GM23338 (cell line): Measurements from ENCODE around the gene PDCD10. TPM values are rescaled to one million over a fixed set of nuclear protein-coding genes. Genes with fewer than 3 reads are reported as not detected.

Source experiments
- ATAC-seq: fragments of 200-7000 bp; cut with Tn5 transposase; 3 replicates; pipeline ENCODE4 v1.9.1; 2020
- DNase-seq: peaks from one replicate; pipeline ENCODE4 v3.0.0-alpha.2; 2015; ENCODE audit warnings: low spot score
- H2AFZ ChIP-seq: fragments of 200-600 bp; sonication (generic); 2 replicates; pipeline ENCODE4 v1.8.0; 2016; ENCODE audit warnings: antibody characterized with exemption, mild to moderate bottlenecking, moderate library complexity
- H3F3A ChIP-seq: fragments of 200-600 bp; sonication (generic); replicated peaks from 2 replicates; pipeline ENCODE4 v1.8.0; 2017; ENCODE audit warnings: antibody characterized with exemption, mixed run types, low read depth
- H3K27ac ChIP-seq: fragments of 200-600 bp; sonication (generic); 2 replicates; pipeline ENCODE4 v1.6.1; 2016; ENCODE audit warnings: low read depth
- H3K27me3 ChIP-seq: fragments of 200-600 bp; sonication (generic); 2 replicates; pipeline ENCODE4 v1.8.0; 2016; ENCODE audit warnings: mild to moderate bottlenecking, mixed run types, moderate library complexity; ENCODE audit not compliant: insufficient read depth
- H3K36me3 ChIP-seq: fragments of 200-600 bp; sonication (generic); 2 replicates; pipeline ENCODE4 v1.8.0; 2016; ENCODE audit warnings: mild to moderate bottlenecking; ENCODE audit not compliant: insufficient read depth
- H3K4me1 ChIP-seq: fragments of 200-600 bp; sonication (generic); 2 replicates; pipeline ENCODE4 v1.8.0; 2016; ENCODE audit warnings: mild to moderate bottlenecking, moderate library complexity; ENCODE audit not compliant: insufficient read depth
- H3K4me2 ChIP-seq: fragments of 200-600 bp; sonication (generic); 2 replicates; pipeline ENCODE4 v1.7.1; 2017; ENCODE audit warnings: mixed run types
- H3K4me3 ChIP-seq: fragments of 200-600 bp; sonication (generic); 2 replicates; pipeline ENCODE4 v1.6.1; 2016; ENCODE audit warnings: mixed run types
- H3K79me2 ChIP-seq: fragments of 200-600 bp; sonication (generic); replicated peaks from 2 replicates; pipeline ENCODE4 v1.8.0; 2017; ENCODE audit warnings: mild to moderate bottlenecking; ENCODE audit not compliant: insufficient read depth
- H3K9me2 ChIP-seq: fragments of 200-600 bp; sonication (generic); 2 replicates; pipeline ENCODE4 v1.8.0; 2017; ENCODE audit not compliant: insufficient read depth
- H4K20me1 ChIP-seq: fragments of 200-600 bp; sonication (generic); replicated peaks from 2 replicates; pipeline ENCODE4 v1.8.0; 2017; ENCODE audit warnings: mild to moderate bottlenecking; ENCODE audit not compliant: insufficient read depth
- H3K27ac Mint-ChIP-seq: 2 replicates; pipeline ENCODE4 v1.8.0; 2020; ENCODE audit warnings: inconsistent platforms, mild to moderate bottlenecking, moderate library complexity, mixed read lengths
- H3K27me3 Mint-ChIP-seq: 3 replicates; pipeline ENCODE4 v1.8.0; 2022; ENCODE audit warnings: low read depth, mild to moderate bottlenecking, moderate library complexity, mixed read lengths, inconsistent platforms; ENCODE audit not compliant: insufficient read depth, poor library complexity
- H3K36me3 Mint-ChIP-seq: 3 replicates; pipeline ENCODE4 v1.8.0; 2021; ENCODE audit warnings: low read depth, mild to moderate bottlenecking, inconsistent platforms, moderate library complexity, mixed read lengths
- H3K4me1 Mint-ChIP-seq: 3 replicates; pipeline ENCODE4 v1.8.0; 2020; ENCODE audit warnings: mild to moderate bottlenecking, inconsistent platforms, mixed read lengths
- H3K4me3 Mint-ChIP-seq: 3 replicates; pipeline ENCODE4 v1.8.0; 2021; ENCODE audit warnings: moderate library complexity, mild to moderate bottlenecking, inconsistent platforms, mixed read lengths
- H3K9me3 Mint-ChIP-seq: 3 replicates; pipeline ENCODE4 v1.8.0; 2020; ENCODE audit warnings: moderate library complexity, mild to moderate bottlenecking, inconsistent platforms, mixed read lengths
- CREB1 ChIP-seq: fragments of 250-450 bp; sonication (Bioruptor Pico); IDR thresholded peaks from 2 replicates; pipeline ENCODE4 v1.5.0; 2020; ENCODE audit warnings: low read depth, mild to moderate bottlenecking, moderate library complexity
- POLR2AphosphoS5 ChIP-seq: IDR thresholded peaks from 2 replicates; pipeline ENCODE4 v1.6.1; 2016; ENCODE audit warnings: antibody characterized with exemption, low read depth
- polyA plus RNA-seq: library from polyadenylated mRNA; unstranded; fragments of >200 nt; fragmentation: Nextera tagmentation; extraction: Ambion mirVana; gene quantifications from 2 replicates; pipeline ENCODE4 v1.2.1, GENCODE V29; 2016
- total RNA-seq: library from RNA; depleted of rRNA; stranded (reverse); fragments of >200 nt; shearing (Covaris generic); gene quantifications from 2 replicates; pipeline ENCODE4 v1.2.3, GENCODE V29; 2014
- TF ChIP-seq, protein P1 (sequence below), 2 experiments: fragments of 200-600 bp in 1 of 2; sonication (generic) in 1 of 2; conservative IDR thresholded peaks; 2 replicates each; pipeline versions ENCODE4 v1.5.1 to v1.6.1; 2016 to 2017; ENCODE audit warnings: antibody characterized with exemption in 2 of 2, low read depth in 2 of 2, mild to moderate bottlenecking in 2 of 2, moderate library complexity in 1 of 2
- TF ChIP-seq, protein P2 (sequence below): IDR thresholded peaks from 2 replicates; pipeline ENCODE4 v1.6.1; 2016; ENCODE audit warnings: antibody characterized with exemption

PDCD10 gene
- total and polyA plus RNA-seq, 2 experiments from 2014 or later = 95.2 to 125 TPM

DNA sequence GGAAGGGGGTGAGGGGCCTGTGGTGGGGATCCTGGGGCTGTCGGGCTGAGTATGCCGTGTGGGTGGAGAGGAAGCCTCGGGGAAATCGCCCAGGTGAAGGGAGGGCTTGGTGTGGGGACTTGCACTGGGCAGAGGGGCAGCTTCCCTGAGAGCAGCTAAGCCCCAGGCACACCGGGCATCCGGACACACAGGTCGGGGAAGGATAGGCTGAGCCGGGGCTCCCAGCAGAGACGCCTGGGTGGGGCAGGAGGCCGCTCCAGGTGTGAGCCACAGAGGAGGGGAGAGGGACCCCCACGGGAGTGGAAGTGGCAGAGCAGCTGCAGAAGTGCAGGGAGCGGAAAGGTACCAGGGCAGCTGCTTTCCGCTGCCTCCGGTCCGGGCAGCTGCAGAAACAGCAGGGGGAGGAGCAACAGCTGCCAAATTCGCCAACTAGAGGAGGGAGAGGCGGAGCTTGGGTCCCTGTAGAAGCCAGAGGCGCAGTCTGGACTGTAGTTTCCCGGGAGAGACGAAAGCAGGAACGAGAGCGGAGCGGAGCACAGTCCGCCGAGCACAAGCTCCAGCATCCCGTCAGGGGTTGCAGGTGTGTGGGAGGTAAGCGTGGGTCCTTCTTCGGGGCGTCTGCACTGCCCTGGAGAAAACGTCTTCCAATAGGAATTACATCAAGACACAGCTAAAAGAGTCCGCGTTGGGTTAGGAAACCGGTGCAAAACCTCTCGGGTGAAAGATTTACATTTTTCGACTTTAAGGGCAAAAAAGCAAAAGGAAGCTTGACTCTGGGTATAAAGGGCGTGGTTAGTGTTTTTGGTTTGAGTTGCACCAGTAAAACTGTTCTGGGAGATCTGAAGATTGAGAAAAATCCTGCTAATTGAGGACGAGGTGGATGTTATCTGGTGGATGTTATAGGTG lies 794 bp upstream of the PDCD10 start, which contains the start of gene SERPINI1:
Gene SERPINI1, plus strand, starts transcription at position 489 of the 906 bp plus-strand sequence. CDS start 53,408 bp downstream, outside the sequence.
- Histone ChIP-seq H3F3A (no peaks in the 10 kb centered on the region; the same call in 1 of the 2 replicates), H3K27me3 (no peaks in the 10 kb centered on the region), H2AFZ (peak within 1 kb of the TSS; percentile 92), H3K79me2 (peaks cover 80% of the 10 kb centered on the region), H3K4me1 (peaks cover 31% of the 10 kb centered on the region), H3K9me2 (no peaks in the 10 kb centered on the region), H4K20me1 (peaks cover 12% of the 10 kb centered on the region), H3K4me2 (peak within 1 kb of the TSS; percentile 90), H3K36me3 (no peaks in the 10 kb centered on the region), H3K4me3 (peak within 1 kb of the TSS; percentile 82), H3K27ac (peak within 1 kb of the TSS; percentile 92)
- Mint-ChIP-seq H3K9me3 (no peaks in the 10 kb centered on the region), H3K4me1 (peaks cover 29% of the 10 kb centered on the region), H3K4me3 (no peak within 1 kb of the TSS), H3K36me3 (no peaks in the 10 kb centered on the region), H3K27ac (no peak within 1 kb of the TSS), H3K27me3 (no peaks in the 10 kb centered on the region)
- DNase-seq (peak; percentile 98), ATAC-seq (peak; percentile 73)
- TF ChIP-seq, protein P1, sequence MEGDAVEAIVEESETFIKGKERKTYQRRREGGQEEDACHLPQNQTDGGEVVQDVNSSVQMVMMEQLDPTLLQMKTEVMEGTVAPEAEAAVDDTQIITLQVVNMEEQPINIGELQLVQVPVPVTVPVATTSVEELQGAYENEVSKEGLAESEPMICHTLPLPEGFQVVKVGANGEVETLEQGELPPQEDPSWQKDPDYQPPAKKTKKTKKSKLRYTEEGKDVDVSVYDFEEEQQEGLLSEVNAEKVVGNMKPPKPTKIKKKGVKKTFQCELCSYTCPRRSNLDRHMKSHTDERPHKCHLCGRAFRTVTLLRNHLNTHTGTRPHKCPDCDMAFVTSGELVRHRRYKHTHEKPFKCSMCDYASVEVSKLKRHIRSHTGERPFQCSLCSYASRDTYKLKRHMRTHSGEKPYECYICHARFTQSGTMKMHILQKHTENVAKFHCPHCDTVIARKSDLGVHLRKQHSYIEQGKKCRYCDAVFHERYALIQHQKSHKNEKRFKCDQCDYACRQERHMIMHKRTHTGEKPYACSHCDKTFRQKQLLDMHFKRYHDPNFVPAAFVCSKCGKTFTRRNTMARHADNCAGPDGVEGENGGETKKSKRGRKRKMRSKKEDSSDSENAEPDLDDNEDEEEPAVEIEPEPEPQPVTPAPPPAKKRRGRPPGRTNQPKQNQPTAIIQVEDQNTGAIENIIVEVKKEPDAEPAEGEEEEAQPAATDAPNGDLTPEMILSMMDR (conservative IDR thresholded peaks at IDR 0.05; ENCODE audit: low read depth in 2 of 2) = no peak
- TF ChIP-seq POLR2AphosphoS5 = peak; percentile 94

DNA sequence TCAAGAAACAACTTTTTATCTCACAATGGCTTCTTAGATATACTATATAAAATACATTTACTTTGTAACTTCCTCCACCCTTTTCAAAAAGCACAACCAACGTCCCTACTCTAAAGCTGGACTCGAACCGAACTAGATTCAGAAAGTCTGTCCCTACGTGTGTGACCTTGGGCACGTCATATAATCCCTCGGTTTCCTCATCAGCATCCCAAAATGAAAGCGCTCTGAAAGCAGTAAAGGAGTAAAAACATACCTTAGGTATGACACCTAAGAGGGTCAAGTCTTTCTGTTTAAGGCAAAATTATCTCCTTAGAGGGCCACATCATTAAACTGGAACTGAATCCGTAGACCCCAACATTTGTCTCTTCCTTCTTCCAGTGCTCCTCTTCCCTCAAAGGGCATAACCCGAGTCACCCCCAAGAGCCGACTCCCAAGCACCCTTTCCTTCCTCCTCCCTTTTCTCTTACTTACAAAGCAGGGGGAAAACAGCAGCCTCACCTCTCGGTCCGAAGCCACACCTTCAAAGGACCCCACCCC lies 663 bp downstream of the PDCD10 start:
- no peaks in the 10 kb centered on the region for H3K9me2 ChIP-seq
- H3K4me3 Mint-ChIP-seq = no peak overlapping the region
- H3K4me1 ChIP-seq = peaks cover 38% of the 10 kb centered on the region
- H3K4me2 ChIP-seq = peak overlapping the region; percentile 82
- H3F3A ChIP-seq = no peaks in the 10 kb centered on the region; the same call in 1 of the 2 replicates
- H3K9me3 Mint-ChIP-seq = no peaks in the 10 kb centered on the region
- TF ChIP-seq, protein P2, sequence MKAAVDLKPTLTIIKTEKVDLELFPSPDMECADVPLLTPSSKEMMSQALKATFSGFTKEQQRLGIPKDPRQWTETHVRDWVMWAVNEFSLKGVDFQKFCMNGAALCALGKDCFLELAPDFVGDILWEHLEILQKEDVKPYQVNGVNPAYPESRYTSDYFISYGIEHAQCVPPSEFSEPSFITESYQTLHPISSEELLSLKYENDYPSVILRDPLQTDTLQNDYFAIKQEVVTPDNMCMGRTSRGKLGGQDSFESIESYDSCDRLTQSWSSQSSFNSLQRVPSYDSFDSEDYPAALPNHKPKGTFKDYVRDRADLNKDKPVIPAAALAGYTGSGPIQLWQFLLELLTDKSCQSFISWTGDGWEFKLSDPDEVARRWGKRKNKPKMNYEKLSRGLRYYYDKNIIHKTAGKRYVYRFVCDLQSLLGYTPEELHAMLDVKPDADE = no peak
- TF ChIP-seq CREB1 (CRISPR knock-in tag) = 0 out of 2 replicates have a peak, but pooled peaks have one; percentile 33
- H4K20me1 ChIP-seq = peaks cover 21% of the 10 kb centered on the region
- no peaks in the 10 kb centered on the region for H3K36me3 ChIP-seq
- H3K27me3 Mint-ChIP-seq = no peaks in the 10 kb centered on the region
- DNase-seq = no peak
- peaks cover 80% of the 10 kb centered on the region for H3K79me2 ChIP-seq
- H2AFZ ChIP-seq = no peak overlapping the region
- no peaks in the 10 kb centered on the region for H3K27me3 ChIP-seq
- no peaks in the 10 kb centered on the region for H3K36me3 Mint-ChIP-seq
- peak overlapping the region; percentile 73 for H3K4me3 ChIP-seq
- peak overlapping the region; percentile 92 for H3K27ac ChIP-seq
- H3K4me1 Mint-ChIP-seq = peaks cover 31% of the 10 kb centered on the region
- no peak for ATAC-seq
- H3K27ac Mint-ChIP-seq = no peak overlapping the region
